ENCODE data around the gene GALNS. TPM values are rescaled to one million over a fixed set of nuclear protein-coding genes. Genes with fewer than 3 reads are reported as not detected.

Gene GALNS
- total RNA-seq, 1 donor from 2014 or later = 18.3 TPM

DNA sequence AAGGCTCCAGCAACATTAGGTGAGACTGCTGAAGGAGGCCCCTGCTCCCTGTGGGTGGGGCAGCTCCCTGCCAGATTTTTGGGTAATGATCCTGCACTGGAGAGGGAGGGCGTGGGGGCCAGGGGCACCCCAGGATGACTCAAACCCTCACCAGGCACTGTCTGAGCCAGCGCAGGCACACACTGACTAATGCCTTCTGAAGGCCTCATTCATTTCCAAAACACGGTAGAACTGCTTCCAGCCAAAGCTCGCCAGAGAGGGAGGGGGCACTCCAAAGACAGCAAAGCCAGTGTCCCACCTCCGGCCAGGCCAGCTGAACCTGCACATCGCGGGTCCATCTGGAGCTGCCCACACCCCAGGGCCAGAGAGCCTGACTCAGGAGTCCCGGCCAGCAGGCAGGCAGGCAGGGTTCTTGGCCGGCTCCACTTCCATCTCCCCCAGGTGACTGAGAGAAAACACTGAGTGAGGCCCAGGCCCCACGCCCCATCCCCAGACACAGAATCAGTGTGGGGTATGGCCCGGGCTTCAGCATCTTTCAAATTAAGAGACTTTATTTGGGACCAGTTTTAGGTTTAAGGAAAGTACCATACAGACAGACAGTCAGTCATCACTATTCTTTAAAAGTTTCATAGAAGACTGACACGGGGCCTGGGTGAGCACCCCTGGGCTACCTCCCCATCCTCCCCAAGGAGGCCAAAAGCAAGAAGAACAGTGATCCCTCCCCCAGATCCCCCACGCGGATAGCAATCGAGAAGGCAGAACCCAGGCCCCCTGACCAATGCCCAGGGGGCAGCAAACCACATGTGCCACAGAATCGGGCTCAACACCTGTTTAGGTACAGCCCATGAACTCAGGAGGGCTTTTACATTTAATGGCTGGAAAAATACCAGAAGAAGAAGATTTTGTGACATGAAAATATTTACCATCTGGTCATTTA lies 74.0 kb downstream of the GALNS start:
- TF ChIP-seq, protein P1, sequence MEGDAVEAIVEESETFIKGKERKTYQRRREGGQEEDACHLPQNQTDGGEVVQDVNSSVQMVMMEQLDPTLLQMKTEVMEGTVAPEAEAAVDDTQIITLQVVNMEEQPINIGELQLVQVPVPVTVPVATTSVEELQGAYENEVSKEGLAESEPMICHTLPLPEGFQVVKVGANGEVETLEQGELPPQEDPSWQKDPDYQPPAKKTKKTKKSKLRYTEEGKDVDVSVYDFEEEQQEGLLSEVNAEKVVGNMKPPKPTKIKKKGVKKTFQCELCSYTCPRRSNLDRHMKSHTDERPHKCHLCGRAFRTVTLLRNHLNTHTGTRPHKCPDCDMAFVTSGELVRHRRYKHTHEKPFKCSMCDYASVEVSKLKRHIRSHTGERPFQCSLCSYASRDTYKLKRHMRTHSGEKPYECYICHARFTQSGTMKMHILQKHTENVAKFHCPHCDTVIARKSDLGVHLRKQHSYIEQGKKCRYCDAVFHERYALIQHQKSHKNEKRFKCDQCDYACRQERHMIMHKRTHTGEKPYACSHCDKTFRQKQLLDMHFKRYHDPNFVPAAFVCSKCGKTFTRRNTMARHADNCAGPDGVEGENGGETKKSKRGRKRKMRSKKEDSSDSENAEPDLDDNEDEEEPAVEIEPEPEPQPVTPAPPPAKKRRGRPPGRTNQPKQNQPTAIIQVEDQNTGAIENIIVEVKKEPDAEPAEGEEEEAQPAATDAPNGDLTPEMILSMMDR (conservative IDR thresholded peaks at IDR 0.05; ENCODE audit: low read depth, low read length) = no peak
- no peak overlapping the region for H3K4me3 ChIP-seq (ENCODE audit: low read depth, low read length)
- DNase-seq (ENCODE audit: low read depth) = no peak

DNA sequence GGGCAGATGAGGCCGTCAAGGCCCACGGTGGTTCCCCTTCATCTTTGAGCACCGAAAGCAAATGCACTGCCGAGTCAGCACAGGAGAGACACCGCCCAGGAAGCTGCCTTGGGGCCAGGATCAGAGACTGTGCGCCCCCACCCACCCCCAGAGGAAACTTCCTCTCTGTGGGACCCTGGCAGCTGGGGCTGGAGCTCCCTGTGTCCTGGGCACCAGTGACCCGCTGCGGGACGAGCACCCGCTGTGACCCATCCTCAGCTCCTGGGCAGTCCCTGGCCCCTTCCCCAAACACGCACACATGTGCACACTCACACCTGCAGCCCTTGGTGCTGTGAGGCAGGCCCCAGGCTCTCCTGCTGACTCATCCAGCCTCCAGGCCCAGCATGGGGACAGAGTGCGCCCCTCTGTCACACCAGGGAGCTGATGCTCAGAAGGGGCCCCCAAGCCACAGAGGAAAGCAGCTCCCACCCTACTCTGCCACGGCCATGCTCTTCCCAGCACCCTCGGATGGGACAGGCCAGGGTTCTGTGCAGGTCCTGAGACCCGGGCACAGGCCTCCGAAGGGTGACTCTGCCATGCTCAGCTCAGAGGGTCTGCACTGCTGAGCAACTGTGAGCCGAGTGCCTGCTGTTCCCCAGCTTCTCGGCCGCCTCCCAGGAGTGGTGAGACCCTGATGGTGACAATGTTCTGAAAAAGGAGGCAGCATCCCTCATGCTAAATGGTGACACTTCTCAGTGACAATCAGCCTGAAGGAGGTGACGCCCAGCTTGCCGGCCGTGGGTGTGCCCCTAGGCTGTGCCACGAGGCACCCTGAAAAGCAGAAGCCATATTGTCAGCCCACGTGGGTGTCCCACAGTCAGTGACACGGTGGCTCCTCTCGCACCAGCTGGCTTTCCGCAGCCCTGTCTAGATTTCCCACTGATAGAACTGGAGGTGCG lies 75.3 kb downstream of the GALNS start:
- no peak for DNase-seq (ENCODE audit: low read depth)
- H3K4me3 ChIP-seq (ENCODE audit: low read depth, low read length) = no peak overlapping the region
- TF ChIP-seq, protein P1 (conservative IDR thresholded peaks at IDR 0.05; ENCODE audit: low read depth, low read length) = no peak

- no peak for DNase-seq (ENCODE audit: low read depth)
- TF ChIP-seq, protein P1 (conservative IDR thresholded peaks at IDR 0.05; ENCODE audit: low read depth, low read length) = no peak
- no peak overlapping the region for H3K4me3 ChIP-seq (ENCODE audit: low read depth, low read length)
These were observed 76.3 kb downstream of the GALNS start for GRCh38 chr16:88780142-88781062.

- DNase-seq (ENCODE audit: low read depth) = no peak
- no peak overlapping the region for H3K4me3 ChIP-seq (ENCODE audit: low read depth, low read length)
- TF ChIP-seq, protein P1 (conservative IDR thresholded peaks at IDR 0.05; ENCODE audit: low read depth, low read length) = no peak
These were observed 77.2 kb downstream of the GALNS start for GRCh38 chr16:88779406-88780141.

GRCh38 chr16:88778541-88779065 lies 78.1 kb downstream of the GALNS start:
- TF ChIP-seq, protein P1 (conservative IDR thresholded peaks at IDR 0.05; ENCODE audit: low read depth, low read length) = no peak
- no peak for DNase-seq (ENCODE audit: low read depth)
- H3K4me3 ChIP-seq (ENCODE audit: low read depth, low read length) = no peak overlapping the region

All from epithelial cell of proximal tubule (primary cell).